Measurements from ENCODE around the gene TMEM86B.

The TMEM86B gene

DNA sequence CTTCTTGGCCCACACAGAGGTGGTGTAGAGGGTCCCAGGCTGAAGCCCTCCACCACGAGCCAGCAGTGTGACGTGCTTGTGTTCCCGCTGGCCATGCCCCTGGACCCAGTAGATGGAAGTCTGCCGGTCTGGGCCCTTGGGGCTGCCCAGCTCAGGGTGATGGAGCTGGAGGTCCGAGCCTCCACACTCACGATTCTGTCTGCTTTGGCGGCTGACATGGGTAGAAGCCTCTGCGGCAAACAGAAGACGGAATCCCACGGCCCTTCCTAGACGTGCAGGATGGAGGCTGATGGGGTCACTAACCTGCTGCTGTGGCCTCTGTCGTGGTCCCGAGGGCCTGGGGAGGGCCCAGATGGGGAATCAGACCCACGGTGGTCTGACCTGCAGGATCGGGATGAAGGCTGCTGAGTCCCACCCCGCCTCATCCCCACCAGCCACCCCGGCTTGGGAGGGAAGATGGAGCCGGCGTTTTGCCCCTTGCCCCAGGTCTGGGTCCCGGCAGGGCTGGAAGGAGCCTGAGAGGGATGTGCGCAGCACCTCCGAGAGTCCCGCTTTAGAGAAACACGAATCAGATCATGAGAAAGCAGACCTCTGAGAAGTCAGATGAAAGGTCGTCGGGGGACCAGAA lies 4.4 kb downstream of the TMEM86B start:
- TF ChIP-seq, protein P1, sequence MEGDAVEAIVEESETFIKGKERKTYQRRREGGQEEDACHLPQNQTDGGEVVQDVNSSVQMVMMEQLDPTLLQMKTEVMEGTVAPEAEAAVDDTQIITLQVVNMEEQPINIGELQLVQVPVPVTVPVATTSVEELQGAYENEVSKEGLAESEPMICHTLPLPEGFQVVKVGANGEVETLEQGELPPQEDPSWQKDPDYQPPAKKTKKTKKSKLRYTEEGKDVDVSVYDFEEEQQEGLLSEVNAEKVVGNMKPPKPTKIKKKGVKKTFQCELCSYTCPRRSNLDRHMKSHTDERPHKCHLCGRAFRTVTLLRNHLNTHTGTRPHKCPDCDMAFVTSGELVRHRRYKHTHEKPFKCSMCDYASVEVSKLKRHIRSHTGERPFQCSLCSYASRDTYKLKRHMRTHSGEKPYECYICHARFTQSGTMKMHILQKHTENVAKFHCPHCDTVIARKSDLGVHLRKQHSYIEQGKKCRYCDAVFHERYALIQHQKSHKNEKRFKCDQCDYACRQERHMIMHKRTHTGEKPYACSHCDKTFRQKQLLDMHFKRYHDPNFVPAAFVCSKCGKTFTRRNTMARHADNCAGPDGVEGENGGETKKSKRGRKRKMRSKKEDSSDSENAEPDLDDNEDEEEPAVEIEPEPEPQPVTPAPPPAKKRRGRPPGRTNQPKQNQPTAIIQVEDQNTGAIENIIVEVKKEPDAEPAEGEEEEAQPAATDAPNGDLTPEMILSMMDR (IDR thresholded peaks at IDR 0.05; ENCODE audit: insufficient read depth, low read length, poor library complexity, severe bottlenecking) = no peak
- Histone ChIP-seq H3K4me3 (replicated peaks; ENCODE audit: low read depth, low read length) (no peak overlapping the region), H3K27me3 (replicated peaks; ENCODE audit: control insufficient read depth, insufficient read depth, low read length) (no peaks in the 10 kb centered on the region), H3K36me3 (ENCODE audit: control insufficient read depth, insufficient read depth, low read length) (peaks cover 28% of the 10 kb centered on the region)
- no peak for DNase-seq (ENCODE audit: extremely low read depth, insufficient read length)

DNA sequence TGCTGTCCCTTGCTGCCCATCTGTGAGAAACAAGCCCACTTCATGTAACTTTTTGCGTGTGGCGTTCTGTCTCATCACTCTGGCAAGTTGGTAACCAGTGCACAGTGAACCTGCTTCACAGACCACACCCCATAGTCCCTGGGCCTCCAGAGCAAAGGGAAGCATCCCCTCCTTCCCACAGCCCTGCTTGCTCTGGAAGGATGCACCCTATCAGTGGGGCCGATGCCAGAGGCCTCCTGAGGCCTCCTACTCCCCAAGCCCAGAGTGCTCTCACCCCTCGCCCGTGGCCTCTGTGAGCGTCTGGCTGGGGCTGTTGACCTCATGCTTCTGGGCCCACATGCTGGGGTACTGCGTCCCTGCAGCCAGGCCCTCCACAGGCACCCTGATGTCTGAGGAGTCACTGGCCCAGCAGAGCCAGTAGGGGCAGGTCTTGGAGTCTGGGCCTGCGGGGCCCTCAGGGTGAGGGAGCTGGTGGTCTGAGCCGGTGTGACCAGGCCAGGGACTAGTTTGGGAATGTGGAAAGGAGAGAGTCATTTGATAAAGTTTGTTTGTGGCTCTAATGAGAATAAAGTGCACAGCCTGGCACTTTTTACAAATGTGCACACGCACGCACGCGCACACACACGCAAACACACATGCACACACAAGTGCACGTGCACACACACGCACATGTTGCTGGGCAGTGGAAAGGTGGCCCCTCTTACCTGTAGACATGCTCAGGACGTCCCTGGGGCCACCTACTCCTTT lies 5.1 kb downstream of the TMEM86B start:
- no peak for DNase-seq (ENCODE audit: extremely low read depth, insufficient read length)
- Histone ChIP-seq H3K27me3 (replicated peaks; ENCODE audit: control insufficient read depth, insufficient read depth, low read length) (no peaks in the 10 kb centered on the region), H3K4me3 (replicated peaks; ENCODE audit: low read depth, low read length) (no peak overlapping the region), H3K36me3 (ENCODE audit: control insufficient read depth, insufficient read depth, low read length) (peaks cover 22% of the 10 kb centered on the region)
- TF ChIP-seq, protein P1 (IDR thresholded peaks at IDR 0.05; ENCODE audit: insufficient read depth, low read length, poor library complexity, severe bottlenecking) = no peak

DNA sequence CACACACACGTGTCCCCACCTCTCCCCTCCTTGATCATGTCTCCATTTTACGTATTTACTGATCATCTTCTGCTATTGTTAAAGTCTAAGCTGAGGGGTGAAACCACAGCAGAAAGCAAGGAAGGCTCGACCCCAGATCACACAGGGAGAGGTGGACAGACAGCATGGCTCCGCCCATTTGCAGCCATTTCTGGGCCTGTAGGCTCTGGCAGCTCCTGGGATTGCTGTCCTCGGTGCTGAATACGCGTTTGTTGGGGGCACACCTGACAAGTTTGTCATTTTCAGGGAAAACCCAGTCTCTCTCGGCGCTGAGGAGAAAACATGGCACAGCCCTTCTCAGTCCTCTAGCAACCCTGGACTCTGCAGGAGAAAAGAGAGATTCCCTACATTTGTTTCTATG lies 8.0 kb downstream of the TMEM86B start:
- H3K27me3 ChIP-seq (replicated peaks; ENCODE audit: control insufficient read depth, insufficient read depth, low read length) = no peaks in the 10 kb centered on the region
- H3K4me3 ChIP-seq (replicated peaks; ENCODE audit: low read depth, low read length) = no peak overlapping the region
- no peak for DNase-seq (ENCODE audit: extremely low read depth, insufficient read length)
- H3K36me3 ChIP-seq (ENCODE audit: control insufficient read depth, insufficient read depth, low read length) = peaks cover 4% of the 10 kb centered on the region
- TF ChIP-seq, protein P1 (IDR thresholded peaks at IDR 0.05; ENCODE audit: insufficient read depth, low read length, poor library complexity, severe bottlenecking) = no peak

DNA sequence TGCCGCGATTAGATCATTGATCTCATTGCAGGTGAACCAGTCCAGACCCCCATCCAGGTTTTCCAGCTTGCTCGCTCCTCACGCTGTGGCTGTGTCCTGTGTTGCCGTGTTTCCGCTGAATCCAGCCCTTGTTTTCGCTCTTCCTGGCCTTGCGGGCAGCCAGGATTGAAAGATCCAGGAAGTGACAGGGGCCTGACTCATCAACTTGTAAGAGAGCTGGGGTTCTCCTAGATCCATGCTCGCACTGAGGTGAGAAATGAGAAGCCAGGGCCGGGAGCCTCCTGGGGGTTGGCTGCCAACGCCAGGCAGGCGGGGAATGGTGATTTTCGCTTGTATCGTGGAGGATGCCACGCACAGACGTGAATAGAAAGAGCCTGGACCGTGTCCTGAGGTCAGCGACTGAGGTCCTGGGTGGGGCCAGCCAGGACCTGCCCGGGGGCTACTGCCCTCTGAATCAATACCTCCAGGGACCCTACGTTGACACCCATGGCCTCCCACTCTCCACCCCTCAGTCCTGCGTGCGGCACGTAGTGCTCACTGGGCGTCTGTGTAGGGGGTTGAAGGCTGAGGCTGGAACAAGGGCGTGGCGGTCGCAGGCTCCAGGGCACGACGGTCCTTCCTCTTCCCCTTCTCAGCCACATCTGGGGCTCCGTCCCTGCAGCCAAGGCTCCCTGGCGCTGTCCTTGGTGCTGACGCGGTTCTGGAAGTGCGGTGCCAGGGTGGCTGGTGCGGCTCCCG lies 11.9 kb downstream of the TMEM86B start:
- H3K4me3 ChIP-seq (replicated peaks; ENCODE audit: low read depth, low read length) = no peak overlapping the region
- no peaks in the 10 kb centered on the region for H3K27me3 ChIP-seq (replicated peaks; ENCODE audit: control insufficient read depth, insufficient read depth, low read length)
- no peaks in the 10 kb centered on the region for H3K36me3 ChIP-seq (ENCODE audit: control insufficient read depth, insufficient read depth, low read length)
- TF ChIP-seq, protein P1 (IDR thresholded peaks at IDR 0.05; ENCODE audit: insufficient read depth, low read length, poor library complexity, severe bottlenecking) = no peak
- DNase-seq (ENCODE audit: extremely low read depth, insufficient read length) = peak; percentile 43

GRCh38 chr19:55213547-55213946 lies 15.0 kb downstream of the TMEM86B start:
- Histone ChIP-seq H3K36me3 (ENCODE audit: control insufficient read depth, insufficient read depth, low read length) (no peaks in the 10 kb centered on the region), H3K27me3 (replicated peaks; ENCODE audit: control insufficient read depth, insufficient read depth, low read length) (no peaks in the 10 kb centered on the region; the same call in 1 of the 2 replicates), H3K4me3 (replicated peaks; ENCODE audit: low read depth, low read length) (no peak overlapping the region)
- TF ChIP-seq, protein P1 (IDR thresholded peaks at IDR 0.05; ENCODE audit: insufficient read depth, low read length, poor library complexity, severe bottlenecking) = no peak
- no peak for DNase-seq (ENCODE audit: extremely low read depth, insufficient read length)
